Endometrial microvascular endothelial cells (primary cell): Measurements from ENCODE around the gene ZNF738. TPM values are rescaled to one million over a fixed set of nuclear protein-coding genes. Genes with fewer than 3 reads are reported as not detected.

Experiments used
- in situ Hi-C: cut with HindIII; loops from 2 replicates; pipeline ENCODE4 v1.10.0; 2017; ENCODE audit warnings: low sequenced_read_pairs, low pct_unique_long_range_greater_than_20kb; ENCODE audit errors: inconsistent ontology term
- total RNA-seq: library from RNA; depleted of rRNA; stranded (reverse); fragments of >200 nt; gene quantifications from one replicate; pipeline ENCODE4 v1.2.3, GENCODE V29; 2015; ENCODE audit errors: inconsistent ontology term

The ZNF738 gene
- total RNA-seq, 1 donor from 2014 or later: 5.9 TPM

DNA sequence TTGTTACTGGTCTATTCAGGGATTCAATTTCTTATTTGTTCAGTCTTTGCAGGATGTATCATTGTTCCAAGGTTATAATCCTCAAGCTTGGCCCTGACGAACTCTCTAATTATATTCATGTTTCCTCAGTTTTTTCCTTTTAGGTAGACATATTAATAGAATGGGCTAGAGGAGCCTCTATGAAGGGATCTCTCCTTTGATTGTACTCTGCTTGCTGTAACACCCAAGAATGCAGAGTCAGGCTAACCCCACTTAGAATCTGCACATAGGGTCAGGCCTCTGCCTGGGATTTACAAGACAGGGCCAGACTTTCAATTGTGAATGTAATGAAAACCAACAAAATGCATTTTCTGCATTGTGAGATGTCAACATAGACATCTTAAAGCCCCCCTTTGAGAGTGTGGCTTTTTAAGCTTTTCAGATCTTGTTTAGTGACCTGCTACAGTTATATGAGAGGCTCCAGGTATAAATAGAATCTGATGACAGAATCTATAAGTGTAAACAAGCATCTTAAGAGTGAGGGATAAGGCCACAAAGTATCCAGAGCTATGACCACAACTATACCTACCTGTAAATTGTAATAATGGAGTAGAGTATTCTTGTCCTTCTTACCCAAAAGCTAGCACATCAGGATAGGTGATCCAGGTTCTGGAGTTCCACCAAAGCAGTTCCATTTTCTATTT is 43.6 kb downstream of the ZNF738 start:
- in situ Hi-C loops: no loop called here

- in situ Hi-C loops: no loop called here
These were observed 51.4 kb downstream of the ZNF738 start for GRCh38 chr19:21410166-21410565.

DNA sequence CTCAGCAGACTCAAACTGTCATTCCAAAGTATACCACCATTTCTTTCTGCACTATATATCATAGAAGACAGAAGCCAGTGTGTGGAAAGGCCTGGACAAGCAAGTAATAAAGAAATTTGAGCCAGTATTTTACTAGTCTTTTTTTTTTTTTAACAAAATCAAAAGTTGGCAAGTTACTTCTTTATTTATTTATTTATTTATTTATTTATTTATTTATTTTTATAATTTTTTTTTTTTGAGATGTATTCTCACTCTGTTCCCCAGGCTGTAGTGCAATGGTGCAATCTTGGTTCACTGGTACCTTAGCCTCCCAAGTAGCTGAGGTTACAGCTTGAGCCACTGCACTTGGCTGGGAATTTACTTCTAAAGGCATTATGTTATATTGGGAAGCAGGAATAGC is 63.4 kb downstream of the ZNF738 start:
- in situ Hi-C loops: no loop called here

DNA sequence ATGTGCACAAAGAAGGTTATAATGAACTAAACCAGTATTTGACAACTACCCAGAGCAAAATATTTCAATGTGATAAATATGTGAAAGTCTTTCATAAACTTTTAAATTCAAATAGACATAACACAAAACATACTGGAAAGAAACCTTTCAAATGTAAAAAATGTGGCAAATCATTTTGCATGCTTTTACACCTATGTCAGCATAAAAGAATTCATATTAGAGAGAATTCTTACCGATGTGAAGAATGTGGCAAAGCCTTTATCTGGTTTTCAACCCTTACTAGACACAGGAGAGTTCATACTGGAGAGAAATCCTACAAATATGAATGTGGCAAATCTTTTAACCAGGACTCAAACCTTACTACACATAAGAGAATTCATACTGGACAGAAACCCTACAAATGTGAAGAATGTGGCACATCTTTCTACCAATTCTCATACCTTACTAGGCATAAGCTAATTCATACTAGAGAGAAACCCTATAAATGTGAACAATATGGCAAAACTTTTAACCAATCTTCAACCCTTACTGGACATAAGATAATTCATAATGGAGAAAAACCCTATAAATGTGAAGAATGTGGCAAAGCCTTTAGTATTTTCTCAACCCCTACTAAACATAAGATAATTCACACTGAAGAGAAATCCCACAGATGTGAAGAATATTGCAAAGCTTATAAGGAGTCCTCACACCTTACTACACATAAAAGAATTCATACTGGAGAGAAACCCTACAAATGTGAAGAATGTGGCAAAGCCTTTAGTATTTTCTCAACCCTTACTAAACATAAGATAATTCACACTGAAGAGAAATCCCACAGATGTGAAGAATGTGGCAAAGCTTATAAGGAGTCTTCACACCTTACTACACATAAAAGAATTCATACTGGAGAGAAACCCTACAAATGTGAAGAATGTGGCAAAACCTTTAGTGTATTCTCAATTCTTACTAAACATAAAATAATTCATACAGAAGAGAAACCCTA is 64.5 kb downstream of the ZNF738 start:
- in situ Hi-C loops: no loop called here

Other genes with a start within 250 kb of the ZNF738 start
- gene ZNF431, start 217.0 kb upstream of the ZNF738 start, total RNA-seq: 9.3 TPM
- 1.4 TPM for gene ZNF708, start 29.6 kb upstream of the ZNF738 start, total RNA-seq
- gene ZNF493, start 38.1 kb downstream of the ZNF738 start, total RNA-seq: 3.4 TPM
- gene ZNF429, start 146.6 kb downstream of the ZNF738 start, total RNA-seq: 2.7 TPM